Activated T-cell treated with anti-CD3 and anti-CD28 coated beads, Interleukin-2, amount 50 U/mL, for 24 hours (primary cell): ENCODE results near the gene KCNF1.

ENCODE experiments used
- DNase-seq: peaks from one replicate; pipeline ENCODE4 v3.0.0-alpha.2; 2020
- H3K27ac Mint-ChIP-seq: 2 replicates; pipeline ENCODE4 v1.8.0; 2020; ENCODE audit warnings: mild to moderate bottlenecking, mixed read lengths
- H3K27me3 Mint-ChIP-seq: 2 replicates; pipeline ENCODE4 v1.8.0; 2020; ENCODE audit warnings: mixed read lengths
- H3K36me3 Mint-ChIP-seq: 2 replicates; pipeline ENCODE4 v1.8.0; 2020; ENCODE audit warnings: low read depth, mixed read lengths
- H3K4me1 Mint-ChIP-seq: 2 replicates; pipeline ENCODE4 v1.8.0; 2020; ENCODE audit warnings: low read depth, mixed read lengths
- H3K4me3 Mint-ChIP-seq: 2 replicates; pipeline ENCODE4 v1.8.0; 2020; ENCODE audit warnings: mild to moderate bottlenecking, moderate library complexity, mixed read lengths
- H3K9me3 Mint-ChIP-seq: 2 replicates; pipeline ENCODE4 v1.8.0; 2020; ENCODE audit warnings: mixed read lengths

Gene KCNF1

GRCh38 chr2:10911291-10912075 is at the start of gene KCNF1:
TSS of gene KCNF1 (plus strand) at chr2:10911934. CDS start at chr2:10912427, 493 bp downstream.
- H3K27me3 Mint-ChIP-seq, result peaks cover 51% of the 10 kb centered on the region
- H3K36me3 Mint-ChIP-seq, result no peaks in the 10 kb centered on the region
- DNase-seq, result no peak
- H3K9me3 Mint-ChIP-seq, result no peaks in the 10 kb centered on the region
- H3K4me1 Mint-ChIP-seq, result peaks cover 2% of the 10 kb centered on the region
- H3K27ac Mint-ChIP-seq, result no peak within 1 kb of the TSS
- H3K4me3 Mint-ChIP-seq, result no peak within 1 kb of the TSS

- no peaks in the 10 kb centered on the region for H3K36me3 Mint-ChIP-seq
- no peaks in the 10 kb centered on the region for H3K9me3 Mint-ChIP-seq
- peaks cover 20% of the 10 kb centered on the region for H3K4me1 Mint-ChIP-seq
- DNase-seq, result no peak
- H3K27me3 Mint-ChIP-seq, result peaks cover 41% of the 10 kb centered on the region
- no peak overlapping the region for H3K4me3 Mint-ChIP-seq
- no peak overlapping the region for H3K27ac Mint-ChIP-seq
Measured at GRCh38 chr2:10862330-10862729, 49.4 kb upstream of the KCNF1 start.

- H3K27me3 Mint-ChIP-seq, result peaks cover 39% of the 10 kb centered on the region
- no peak for DNase-seq
- H3K4me3 Mint-ChIP-seq, result no peak overlapping the region
- H3K9me3 Mint-ChIP-seq, result no peaks in the 10 kb centered on the region
- no peak overlapping the region for H3K27ac Mint-ChIP-seq
- H3K4me1 Mint-ChIP-seq, result peaks cover 20% of the 10 kb centered on the region
- H3K36me3 Mint-ChIP-seq, result no peaks in the 10 kb centered on the region
Measured at GRCh38 chr2:10863047-10863446, 48.7 kb upstream of the KCNF1 start.

GRCh38 chr2:10863837-10864236 is 47.9 kb upstream of the KCNF1 start:
- Mint-ChIP-seq H3K4me1 (peaks cover 20% of the 10 kb centered on the region), H3K9me3 (no peaks in the 10 kb centered on the region), H3K27ac (no peak overlapping the region), H3K36me3 (no peaks in the 10 kb centered on the region), H3K27me3 (peaks cover 39% of the 10 kb centered on the region), H3K4me3 (no peak overlapping the region)
- no peak for DNase-seq

GRCh38 chr2:10864251-10864650 is 47.5 kb upstream of the KCNF1 start:
- H3K36me3 Mint-ChIP-seq, result no peaks in the 10 kb centered on the region
- peaks cover 20% of the 10 kb centered on the region for H3K4me1 Mint-ChIP-seq
- peaks cover 39% of the 10 kb centered on the region for H3K27me3 Mint-ChIP-seq
- no peak overlapping the region for H3K4me3 Mint-ChIP-seq
- no peaks in the 10 kb centered on the region for H3K9me3 Mint-ChIP-seq
- no peak overlapping the region for H3K27ac Mint-ChIP-seq
- DNase-seq, result no peak

- Mint-ChIP-seq H3K4me3 (no peak overlapping the region), H3K27me3 (peaks cover 39% of the 10 kb centered on the region), H3K36me3 (no peaks in the 10 kb centered on the region), H3K27ac (no peak overlapping the region), H3K9me3 (no peaks in the 10 kb centered on the region), H3K4me1 (peaks cover 20% of the 10 kb centered on the region)
- DNase-seq, result no peak
Measured at GRCh38 chr2:10864861-10865636, 46.7 kb upstream of the KCNF1 start.

- H3K9me3 Mint-ChIP-seq, result no peaks in the 10 kb centered on the region
- H3K27me3 Mint-ChIP-seq, result peaks cover 39% of the 10 kb centered on the region
- H3K27ac Mint-ChIP-seq, result no peak overlapping the region
- H3K36me3 Mint-ChIP-seq, result no peaks in the 10 kb centered on the region
- peaks cover 19% of the 10 kb centered on the region for H3K4me1 Mint-ChIP-seq
- no peak for DNase-seq
- H3K4me3 Mint-ChIP-seq, result no peak overlapping the region
Measured at GRCh38 chr2:10865841-10866240, 45.9 kb upstream of the KCNF1 start.

- Mint-ChIP-seq H3K4me1 (peaks cover 13% of the 10 kb centered on the region), H3K9me3 (peaks cover 5% of the 10 kb centered on the region), H3K36me3 (no peaks in the 10 kb centered on the region), H3K27ac (no peak overlapping the region), H3K4me3 (no peak overlapping the region), H3K27me3 (peaks cover 31% of the 10 kb centered on the region)
- DNase-seq, result no peak
Measured at GRCh38 chr2:10867692-10868420, 43.9 kb upstream of the KCNF1 start.

- peaks cover 5% of the 10 kb centered on the region for H3K9me3 Mint-ChIP-seq
- no peaks in the 10 kb centered on the region for H3K36me3 Mint-ChIP-seq
- H3K27me3 Mint-ChIP-seq, result peaks cover 22% of the 10 kb centered on the region
- peaks cover 13% of the 10 kb centered on the region for H3K4me1 Mint-ChIP-seq
- H3K27ac Mint-ChIP-seq, result no peak overlapping the region
- DNase-seq, result no peak
- H3K4me3 Mint-ChIP-seq, result no peak overlapping the region
Measured at GRCh38 chr2:10868465-10869314, 43.0 kb upstream of the KCNF1 start.

GRCh38 chr2:10871978-10872377 is 39.8 kb upstream of the KCNF1 start:
- H3K27ac Mint-ChIP-seq, result no peak overlapping the region
- DNase-seq, result no peak
- no peak overlapping the region for H3K4me3 Mint-ChIP-seq
- no peaks in the 10 kb centered on the region for H3K36me3 Mint-ChIP-seq
- H3K9me3 Mint-ChIP-seq, result peaks cover 5% of the 10 kb centered on the region
- no peaks in the 10 kb centered on the region for H3K4me1 Mint-ChIP-seq
- H3K27me3 Mint-ChIP-seq, result no peaks in the 10 kb centered on the region

GRCh38 chr2:10873171-10873570 is 38.6 kb upstream of the KCNF1 start:
- no peak overlapping the region for H3K27ac Mint-ChIP-seq
- H3K36me3 Mint-ChIP-seq, result no peaks in the 10 kb centered on the region
- peaks cover 5% of the 10 kb centered on the region for H3K27me3 Mint-ChIP-seq
- no peak for DNase-seq
- no peaks in the 10 kb centered on the region for H3K4me1 Mint-ChIP-seq
- no peak overlapping the region for H3K4me3 Mint-ChIP-seq
- peaks cover 5% of the 10 kb centered on the region for H3K9me3 Mint-ChIP-seq

- no peaks in the 10 kb centered on the region for H3K36me3 Mint-ChIP-seq
- peaks cover 5% of the 10 kb centered on the region for H3K9me3 Mint-ChIP-seq
- peaks cover 9% of the 10 kb centered on the region for H3K27me3 Mint-ChIP-seq
- no peak overlapping the region for H3K4me3 Mint-ChIP-seq
- H3K27ac Mint-ChIP-seq, result no peak overlapping the region
- DNase-seq, result no peak
- H3K4me1 Mint-ChIP-seq, result no peaks in the 10 kb centered on the region
Measured at GRCh38 chr2:10873790-10874437, 37.8 kb upstream of the KCNF1 start.

- Mint-ChIP-seq H3K27me3 (peaks cover 9% of the 10 kb centered on the region), H3K36me3 (no peaks in the 10 kb centered on the region), H3K9me3 (peaks cover 5% of the 10 kb centered on the region), H3K4me3 (no peak overlapping the region), H3K27ac (no peak overlapping the region), H3K4me1 (no peaks in the 10 kb centered on the region)
- DNase-seq, result no peak
Measured at GRCh38 chr2:10875126-10875525, 36.6 kb upstream of the KCNF1 start.
